K562 (cell line): Measurements from ENCODE around the gene NFATC3. TPM values are rescaled to one million over a fixed set of nuclear protein-coding genes. Genes with fewer than 3 reads are reported as not detected.
A peak's percentile ranks its signal among the peaks of the same experiment; 100 is the strongest.

Experiments used
- CREBBP ChIP-seq: IDR thresholded peaks from one replicate; pipeline ENCODE4 v1.6.1; 2012; ENCODE audit warnings: low read depth, mild to moderate bottlenecking, control low read depth, inconsistent platforms, low read length
- HMGN3 ChIP-seq: IDR thresholded peaks from 2 replicates; pipeline ENCODE4 v1.6.1; 2011; ENCODE audit warnings: borderline replicate concordance, low read depth, mild to moderate bottlenecking, mixed read lengths, low read length; ENCODE audit not compliant: insufficient read length; ENCODE audit errors: extremely low read depth
- HNRNPLL ChIP-seq: fragments of 200-400 bp; formaldehyde crosslinking; IDR thresholded peaks from 2 replicates; pipeline ENCODE4 v1.6.1; 2017; ENCODE audit warnings: low read length, low read depth, mild to moderate bottlenecking; ENCODE audit not compliant: poor library complexity, severe bottlenecking
- HSF4 ChIP-seq: fragments of 250-450 bp; sonication (Bioruptor Pico); IDR thresholded peaks from 2 replicates; pipeline ENCODE4 v2.1.2; 2022; ENCODE audit warnings: mild to moderate bottlenecking, moderate library complexity, borderline replicate concordance
- IRF1 ChIP-seq: sonication (generic); formaldehyde crosslinking; IDR thresholded peaks from 2 replicates; pipeline ENCODE4 v1.8.0; 2022; ENCODE audit warnings: missing genetic modification reagents, mild to moderate bottlenecking, borderline replicate concordance
- KAT2B ChIP-seq: IDR thresholded peaks from one replicate; pipeline ENCODE4 v1.6.1; 2012; ENCODE audit warnings: low read depth, mild to moderate bottlenecking, control low read depth, inconsistent platforms, low read length, moderate library complexity
- KLF10 ChIP-seq: fragments of 250-450 bp; sonication (Bioruptor Pico); IDR thresholded peaks from 2 replicates; pipeline ENCODE4 v1.6.1; 2021; ENCODE audit warnings: matching md5 sums
- NONO ChIP-seq, 2 experiments: fragments of 200-400 bp in 1 of 2; fragments of 450-650 bp in 1 of 2; formaldehyde crosslinking in 1 of 2; IDR thresholded peaks; 2 replicates each; pipeline ENCODE4 v1.6.1; 2017; ENCODE audit warnings: low read depth in 2 of 2, mild to moderate bottlenecking in 2 of 2, moderate library complexity in 2 of 2, low read length in 1 of 2
- PRPF4 ChIP-seq: fragments of 200-400 bp; formaldehyde crosslinking; IDR thresholded peaks from one replicate; pipeline ENCODE4 v1.6.1; 2017; ENCODE audit warnings: low read length, low read depth, mild to moderate bottlenecking; ENCODE audit not compliant: insufficient read depth, poor library complexity, severe bottlenecking
- RAD51 ChIP-seq: fragments of 450-650 bp; IDR thresholded peaks from 2 replicates; pipeline ENCODE4 v1.7.1; 2016; ENCODE audit warnings: low read depth, mild to moderate bottlenecking, borderline replicate concordance
- RBM39 ChIP-seq: fragments of 200-400 bp; formaldehyde crosslinking; optimal IDR thresholded peaks from 2 replicates; pipeline ENCODE3; 2018; ENCODE audit warnings: low read depth, low read length
- SAFB2 ChIP-seq: fragments of 200-400 bp; formaldehyde crosslinking; IDR thresholded peaks from 2 replicates; pipeline ENCODE4 v1.6.1; 2018; ENCODE audit warnings: borderline replicate concordance, low read length, low read depth, moderate library complexity; ENCODE audit not compliant: severe bottlenecking
- ZBTB1 ChIP-seq: sonication (generic); formaldehyde crosslinking; IDR thresholded peaks from 2 replicates; pipeline ENCODE4 v1.8.1; 2023; ENCODE audit warnings: missing genetic modification reagents, low read depth, mild to moderate bottlenecking, borderline replicate concordance
- ZBTB40 ChIP-seq, 2 experiments: fragments of 450-650 bp in 1 of 2; sonication (generic) in 1 of 2; formaldehyde crosslinking in 1 of 2; IDR thresholded peaks; 2 replicates each; pipeline versions ENCODE4 v1.7.1 to v1.9.0; 2016 to 2022; ENCODE audit warnings: inconsistent platforms in 1 of 2, mild to moderate bottlenecking in 1 of 2, missing genetic modification reagents in 1 of 2
- ZNF165 ChIP-seq: fragments of 250-450 bp; sonication (Bioruptor Pico); IDR thresholded peaks from 2 replicates; pipeline ENCODE4 v1.4.0; 2020; ENCODE audit warnings: borderline replicate concordance
- ZNF354B ChIP-seq: fragments of 250-450 bp; sonication (Bioruptor Pico); IDR thresholded peaks from 2 replicates; pipeline ENCODE4 v1.4.0; 2020
- ZNF75A ChIP-seq: fragments of 450-650 bp; formaldehyde crosslinking; IDR thresholded peaks from 2 replicates; pipeline ENCODE4 v1.4.0; 2020; ENCODE audit warnings: mild to moderate bottlenecking
- polyA plus RNA-seq, 8 experiments: library from polyadenylated mRNA; depleted of rRNA in 4 of 8; stranded (reverse) in 5 of 8; unstranded in 3 of 8; fragments of >200 nt; fragmentation: Nextera tagmentation in 2 of 8; fragmentation: Illumina TruSeq in 1 of 8; extraction: Ambion mirVana in 2 of 8; extraction: Trizol in 1 of 8; gene quantifications; 2 replicates each; pipeline versions ENCODE4 v1.2.1 to v1.2.3, GENCODE V29; 2011 to 2014; ENCODE audit warnings: inconsistent platforms in 1 of 8, missing spikeins in 1 of 8
- total RNA-seq, 7 experiments: library from RNA; depleted of rRNA in 6 of 7; stranded (reverse); fragments of >200 nt in 6 of 7; fragmentation: Illumina TruSeq in 2 of 7; extraction: Trizol in 2 of 7; gene quantifications; 2 replicates each; pipeline versions ENCODE4 v1.2.1 to v1.2.3, GENCODE V29; 2011 to 2021; ENCODE audit warnings: low replicate concordance in 1 of 7

NFATC3 gene
- total and polyA plus RNA-seq, 9 of the 15 experiments (the other 6 are each of a cell fraction or from before 2014, with no cell fraction given): 15.7 to 98.4 (median 59.4) TPM

DNA sequence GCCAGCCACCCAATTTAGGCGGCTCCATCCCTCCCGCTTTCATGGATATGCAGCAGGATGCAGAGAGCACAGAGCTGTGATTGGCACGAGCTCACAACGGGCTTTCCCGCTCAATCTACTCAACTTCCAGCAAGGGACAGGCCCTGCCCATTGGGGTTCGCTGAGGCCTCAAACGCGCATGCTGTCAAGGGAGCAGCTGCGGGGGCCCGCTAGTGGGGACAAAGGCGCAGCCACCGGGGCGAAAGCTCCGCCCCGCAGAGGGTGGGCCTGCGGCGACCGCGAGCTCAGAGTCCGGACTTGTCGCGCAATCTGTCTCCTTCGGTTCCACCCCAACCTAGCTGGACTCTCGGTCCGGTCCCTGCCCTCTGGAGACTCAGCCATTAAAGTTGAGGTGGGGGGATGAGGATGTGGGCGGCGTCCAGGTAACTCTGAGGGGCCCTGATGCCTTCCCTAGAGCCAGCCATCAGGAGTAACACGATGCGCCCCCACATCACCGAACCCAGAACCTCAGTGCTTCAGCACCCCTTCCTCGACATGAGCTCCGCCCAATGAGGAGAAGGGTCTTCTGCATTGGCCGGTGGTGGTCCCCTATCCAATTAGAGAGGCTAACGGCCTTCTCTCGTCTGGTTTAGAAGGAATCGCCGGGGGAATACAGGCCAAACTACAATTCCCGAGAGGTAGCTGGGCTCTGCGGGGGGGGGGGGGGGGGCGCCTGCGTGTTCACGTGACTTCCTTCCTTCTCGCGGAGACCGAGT is 489 bp upstream of the NFATC3 start (continued):
- TF ChIP-seq KAT2B (no peak), KLF10 (CRISPR knock-in tag) (no peak), SAFB2 (no peak), IRF1 (CRISPR knock-in tag) (no peak), ZBTB1 (peak; percentile 56; the same call in 1 of the 2 replicates), PRPF4 (no peak), CREBBP (no peak), NONO (IDR thresholded peaks at IDR 0.05; ENCODE audit: low read depth in 2 of 2, low read length in 1 of 2) (no peak), ZNF75A (CRISPR knock-in tag) (no peak), HMGN3 (peak; percentile 78), ZNF354B (no peak), RAD51 (0 out of 2 replicates have a peak, but pooled peaks have one; percentile 67), ZBTB40 (IDR thresholded peaks at IDR 0.05) (0 out of 2 replicates have a peak, but pooled peaks have one; percentile 1), ZBTB40 (CRISPR knock-in tag; IDR thresholded peaks at IDR 0.05) (no peak), HNRNPLL (peak; percentile 60), RBM39 (peak; percentile 34), HSF4 (CRISPR knock-in tag) (no peak), ZNF165 (CRISPR knock-in tag) (no peak)
